MCF 10A (cell line): ENCODE data around the gene CORO1C. TPM values are rescaled to one million over a fixed set of nuclear protein-coding genes. Genes with fewer than 3 reads are reported as not detected.

Experiments
- BruUV-seq: library from RNA; stranded (reverse); fragments of 400-500 nt; replicated peaks from 2 replicates; lab custom pipeline; 2021; lab: Mats Ljungman, UMichigan
- CTCF ChIA-PET: fragments of 300-600 bp; sonication (Branson Sonifier 250); formaldehyde crosslinking; extraction: SDS; loops from one replicate; lab custom pipeline; 2021; ENCODE audit warnings: antibody characterized with exemption, inconsistent platforms; lab: Yijun Ruan, JAX
- POLR2A ChIA-PET: fragments of 300-600, 350-650 bp; sonication (Branson Sonifier 250); formaldehyde crosslinking; extraction: SDS; loops from one replicate; lab custom pipeline; 2020; ENCODE audit warnings: antibody characterized with exemption, inconsistent platforms; lab: Yijun Ruan, JAX
- DNase-seq: peaks from one replicate; pipeline ENCODE4 v3.0.0-alpha.2; 2018; ENCODE audit not compliant: unreplicated experiment
- H3K27ac Mint-ChIP-seq: one replicate; pipeline ENCODE4 v1.8.0; 2022; ENCODE audit warnings: mild to moderate bottlenecking, low read depth, mixed read lengths; ENCODE audit not compliant: unreplicated experiment
- H3K27me3 Mint-ChIP-seq: one replicate; pipeline ENCODE4 v1.8.0; 2022; ENCODE audit warnings: mixed read lengths; ENCODE audit not compliant: insufficient read depth, unreplicated experiment
- H3K36me3 Mint-ChIP-seq: one replicate; pipeline ENCODE4 v1.8.0; 2022; ENCODE audit warnings: mild to moderate bottlenecking, moderate library complexity, mixed read lengths; ENCODE audit not compliant: insufficient read depth, unreplicated experiment
- H3K4me1 Mint-ChIP-seq: one replicate; pipeline ENCODE4 v1.8.0; 2022; ENCODE audit warnings: mixed read lengths; ENCODE audit not compliant: insufficient read depth, unreplicated experiment
- H3K4me3 Mint-ChIP-seq: one replicate; pipeline ENCODE4 v1.8.0; 2022; ENCODE audit warnings: mild to moderate bottlenecking, moderate library complexity, mixed read lengths; ENCODE audit not compliant: unreplicated experiment
- H3K9me3 Mint-ChIP-seq: one replicate; pipeline ENCODE4 v1.8.0; 2022; ENCODE audit warnings: mixed read lengths; ENCODE audit not compliant: unreplicated experiment
- intact Hi-C: fragments of 100-400 bp; cut with micrococcal nuclease; formaldehyde crosslinking; loops from 2 replicates; pipeline ENCODE4 v1.14.1; 2022
- total RNA-seq: library from RNA; stranded (reverse); gene quantifications from 2 replicates; pipeline ENCODE4 v1.2.3, GENCODE V29; 2022
- TF ChIP-seq, protein P1 (sequence below): fragments of 200-600 bp; IDR thresholded peaks from one replicate; pipeline ENCODE4 v1.8.0; 2022; ENCODE audit warnings: antibody characterized with exemption, mild to moderate bottlenecking; ENCODE audit not compliant: unreplicated experiment

The CORO1C gene
- total RNA-seq, 1 experiment from 2014 or later = 130 TPM

DNA sequence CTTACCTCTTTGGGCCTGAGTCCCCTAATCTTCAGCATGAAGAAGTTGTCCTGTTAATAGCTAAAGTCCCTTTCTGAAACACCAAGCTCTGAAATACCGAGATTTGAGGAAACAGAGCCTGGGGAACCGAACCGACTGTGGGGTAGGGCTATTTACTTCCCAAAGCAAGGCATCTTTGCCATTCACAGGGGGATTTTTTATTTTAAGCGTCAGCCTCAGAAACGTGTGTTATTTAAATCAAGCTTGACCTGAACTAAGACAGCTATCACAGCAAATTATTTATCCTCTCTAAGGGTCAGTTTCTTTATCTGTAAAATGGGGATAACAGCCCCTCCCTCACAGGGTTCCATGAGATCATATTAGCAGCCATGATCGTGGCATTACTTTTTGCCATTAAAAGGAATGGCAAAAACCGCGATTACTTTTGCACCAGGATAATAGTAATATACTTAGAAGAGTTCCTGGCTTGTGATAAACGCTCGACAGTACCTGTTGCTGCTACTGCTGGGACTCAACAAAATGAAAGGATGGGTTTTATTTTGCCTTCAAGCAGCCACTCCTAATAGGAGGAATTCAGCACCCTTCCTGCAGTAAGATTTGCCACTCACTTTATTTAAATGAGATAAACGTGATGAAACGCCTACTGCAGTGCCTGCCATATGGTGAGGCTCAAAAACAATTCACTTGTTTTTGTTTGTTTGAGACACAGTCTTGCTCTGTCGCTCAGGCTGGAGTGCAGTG is 1.3 kb upstream of the CORO1C start:
- intact Hi-C loops = loop anchor here (5.0 kb wide), 3 partner anchors 70 to 170 kb away; partner anchors contain the start of genes ISCU and SART3
- Mint-ChIP-seq H3K4me1 (peaks cover 42% of the 10 kb centered on the region), H3K4me3 (peak overlapping the region; percentile 90), H3K9me3 (no peaks in the 10 kb centered on the region), H3K36me3 (peaks cover 7% of the 10 kb centered on the region), H3K27ac (peak overlapping the region; percentile 87), H3K27me3 (no peaks in the 10 kb centered on the region)
- ChIA-PET POLR2A (interaction anchor here (0.7 to 6.3 kb wide), 9 partner anchors 9 to 170 kb away, joined by 3 to 179 read pairs (median 6); partner anchors contain the start of gene ISCU), CTCF (interaction anchor here (0.8 to 1.9 kb wide), 8 partner anchors 31 to 69 kb away, joined by 3 to 6 read pairs (median 4); no protein-coding TSS in a partner anchor)
- TSS peak; percentile 70 for BruUV-seq
- TF ChIP-seq, protein P1, sequence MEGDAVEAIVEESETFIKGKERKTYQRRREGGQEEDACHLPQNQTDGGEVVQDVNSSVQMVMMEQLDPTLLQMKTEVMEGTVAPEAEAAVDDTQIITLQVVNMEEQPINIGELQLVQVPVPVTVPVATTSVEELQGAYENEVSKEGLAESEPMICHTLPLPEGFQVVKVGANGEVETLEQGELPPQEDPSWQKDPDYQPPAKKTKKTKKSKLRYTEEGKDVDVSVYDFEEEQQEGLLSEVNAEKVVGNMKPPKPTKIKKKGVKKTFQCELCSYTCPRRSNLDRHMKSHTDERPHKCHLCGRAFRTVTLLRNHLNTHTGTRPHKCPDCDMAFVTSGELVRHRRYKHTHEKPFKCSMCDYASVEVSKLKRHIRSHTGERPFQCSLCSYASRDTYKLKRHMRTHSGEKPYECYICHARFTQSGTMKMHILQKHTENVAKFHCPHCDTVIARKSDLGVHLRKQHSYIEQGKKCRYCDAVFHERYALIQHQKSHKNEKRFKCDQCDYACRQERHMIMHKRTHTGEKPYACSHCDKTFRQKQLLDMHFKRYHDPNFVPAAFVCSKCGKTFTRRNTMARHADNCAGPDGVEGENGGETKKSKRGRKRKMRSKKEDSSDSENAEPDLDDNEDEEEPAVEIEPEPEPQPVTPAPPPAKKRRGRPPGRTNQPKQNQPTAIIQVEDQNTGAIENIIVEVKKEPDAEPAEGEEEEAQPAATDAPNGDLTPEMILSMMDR = no peak
- no peak for DNase-seq

DNA sequence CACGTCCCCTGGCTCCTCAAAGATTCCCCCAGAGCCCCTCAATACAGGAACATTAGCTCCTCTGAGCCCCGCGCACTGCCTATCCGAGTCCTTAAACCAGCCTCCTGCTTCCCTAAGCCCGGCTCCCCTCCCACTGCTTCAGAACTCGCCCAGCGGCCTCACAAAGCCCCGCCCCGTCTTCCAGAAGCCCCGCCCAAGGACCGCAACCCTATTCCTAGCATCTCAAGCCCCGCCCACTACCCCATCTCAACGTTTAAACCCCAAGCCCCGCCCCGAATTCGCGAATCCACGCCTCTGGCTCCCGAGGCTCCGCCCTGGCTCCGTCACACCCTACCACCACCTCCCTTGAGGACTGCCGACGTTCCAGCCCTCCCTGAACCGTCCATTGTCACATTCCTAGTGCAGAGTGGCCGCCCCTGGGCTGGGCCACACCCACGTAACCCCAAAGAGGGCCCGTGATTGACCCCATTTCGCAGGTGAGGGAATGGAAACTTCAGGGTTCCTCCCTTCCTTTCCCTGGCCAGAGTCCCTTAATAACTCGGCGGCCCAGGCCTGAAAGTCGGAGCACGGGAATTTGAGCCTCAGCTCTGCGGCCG is 646 bp upstream of the CORO1C start:
- peaks cover 7% of the 10 kb centered on the region for H3K36me3 Mint-ChIP-seq
- no peaks in the 10 kb centered on the region for H3K27me3 Mint-ChIP-seq
- H3K9me3 Mint-ChIP-seq = no peaks in the 10 kb centered on the region
- BruUV-seq = no TSS peak
- H3K27ac Mint-ChIP-seq = peak overlapping the region; percentile 87
- intact Hi-C loops = loop anchor here (1.0 to 5.0 kb wide), 4 partner anchors 41 to 170 kb away; partner anchors contain the start of genes ISCU and SART3
- CTCF ChIA-PET = interaction anchor here (0.6 to 1.9 kb wide), 12 partner anchors 30 to 182 kb away, joined by 3 to 6 read pairs (median 4); no protein-coding TSS in a partner anchor
- TF ChIP-seq, protein P1 = no peak
- POLR2A ChIA-PET = interaction anchor here (0.7 to 6.3 kb wide), 9 partner anchors 8 to 170 kb away, joined by 3 to 179 read pairs (median 6); partner anchors contain the start of gene ISCU
- H3K4me3 Mint-ChIP-seq = peak overlapping the region; percentile 90
- DNase-seq = peak; percentile 98
- H3K4me1 Mint-ChIP-seq = peaks cover 47% of the 10 kb centered on the region

DNA sequence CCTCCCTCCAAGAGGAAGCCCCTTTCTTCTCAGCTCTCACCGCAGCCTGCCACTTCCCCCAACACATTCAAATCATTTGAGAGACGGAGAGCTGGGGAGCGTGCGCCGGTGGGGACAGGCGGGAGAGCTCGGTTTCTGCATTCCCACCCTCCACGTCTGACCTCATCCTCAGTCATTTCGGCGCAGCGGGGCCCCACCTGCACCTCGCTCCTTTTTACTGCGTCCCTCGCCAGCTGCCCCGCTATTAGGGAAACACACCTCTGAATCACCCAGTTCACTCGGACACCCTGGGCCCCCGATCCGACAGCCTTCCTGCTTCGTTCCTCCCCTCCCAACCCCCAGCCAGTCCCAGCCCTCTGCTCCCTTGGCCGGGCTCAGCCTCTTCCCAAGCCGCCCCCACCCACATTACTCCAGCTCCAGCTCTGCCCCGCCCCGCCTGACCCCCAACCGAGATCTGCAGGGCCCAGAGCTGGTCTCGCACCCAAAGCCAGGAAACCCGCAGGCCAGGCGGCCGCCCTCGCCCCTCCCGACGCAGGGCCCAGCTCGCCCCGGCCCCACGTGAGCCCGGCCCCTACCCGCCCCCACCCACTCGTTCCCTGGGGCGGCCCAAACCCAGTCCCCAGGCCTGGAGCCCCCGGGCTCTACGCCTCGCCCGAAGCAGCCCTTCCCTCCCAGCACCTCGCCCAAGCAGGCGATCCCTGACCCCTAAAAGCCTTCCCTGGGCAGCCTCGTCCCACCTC is 783 bp downstream of the CORO1C start:
- intact Hi-C loops = loop anchor here (1.0 to 5.0 kb wide), 4 partner anchors 39 to 168 kb away; partner anchors contain the start of genes ISCU and SART3
- POLR2A ChIA-PET = interaction anchor here (0.6 to 6.3 kb wide), 13 partner anchors 9 to 779 kb away, joined by 3 to 179 read pairs (median 4); no protein-coding TSS in a partner anchor

More for the DNA sequence above, 783 bp downstream of the CORO1C start:
- Mint-ChIP-seq H3K27ac (peak overlapping the region; percentile 87), H3K27me3 (no peaks in the 10 kb centered on the region), H3K36me3 (peaks cover 7% of the 10 kb centered on the region), H3K4me1 (peaks cover 39% of the 10 kb centered on the region), H3K9me3 (no peaks in the 10 kb centered on the region), H3K4me3 (peak overlapping the region; percentile 90)
- CTCF ChIA-PET = interaction anchor here (0.9 to 1.3 kb wide), 3 partner anchors 38 to 73 kb away, joined by 3 to 11 read pairs (median 3); no protein-coding TSS in a partner anchor
- TF ChIP-seq, protein P1 = no peak
- peak; percentile 75 for DNase-seq
- no TSS peak for BruUV-seq
